GM12891 (cell line): Measurements from ENCODE around the gene MRS2.

Source experiments
- PAX5 ChIP-seq: IDR thresholded peaks from 2 replicates; pipeline ENCODE4 v1.6.1; 2011; ENCODE audit warnings: low read length, moderate library complexity, mild to moderate bottlenecking; ENCODE audit not compliant: insufficient read depth, severe bottlenecking
- POLR2A ChIP-seq: IDR thresholded peaks from 2 replicates; pipeline ENCODE4 v1.6.1; 2011; ENCODE audit warnings: low read depth, low read length, control low read depth
- POLR2AphosphoS5 ChIP-seq: IDR thresholded peaks from 2 replicates; pipeline ENCODE4 v1.6.1; 2011; ENCODE audit warnings: low read depth, low read length, control low read depth
- POU2F2 ChIP-seq: IDR thresholded peaks from 2 replicates; pipeline ENCODE4 v1.6.1; 2011; ENCODE audit warnings: low read depth, mild to moderate bottlenecking, control low read depth, low read length, moderate library complexity
- SPI1 ChIP-seq: IDR thresholded peaks from 2 replicates; pipeline ENCODE4 v1.6.1; 2011; ENCODE audit warnings: low read depth, low read length, control low read depth
- TAF1 ChIP-seq: IDR thresholded peaks from 2 replicates; pipeline ENCODE4 v1.6.1; 2011; ENCODE audit warnings: low read depth, low read length, control low read depth

GRCh38 chr6:24464253-24465038, 61.7 kb downstream of the MRS2 start:
- no peak for TF ChIP-seq POLR2A
- TF ChIP-seq POLR2AphosphoS5 = no peak
- TF ChIP-seq SPI1 = no peak
- TF ChIP-seq TAF1 = no peak
- TF ChIP-seq PAX5 = no peak
- TF ChIP-seq POU2F2 = no peak
